CD4-positive, CD25-positive, alpha-beta regulatory T cell (primary cell): Measurements from ENCODE around the gene TAT. TPM values are rescaled to one million over a fixed set of nuclear protein-coding genes. Genes with fewer than 3 reads are reported as not detected.
"Not testable (repeated sequence)": the region's sequence is repeated elsewhere in the genome, so short reads cannot be mapped to it uniquely, and the experiment has no call there.

Source experiments
- ATAC-seq, 2 donors: fragments of 150-1000 bp; cut with Tn5 transposase; one replicate each; pipeline ENCODE4 v1.10.0; 2021; ENCODE audit warnings: low read depth in 2 of 2, moderate number of reproducible peaks in 2 of 2, moderate library complexity in 1 of 2
- DNase-seq, 3 donors: peaks; one replicate each; pipeline versions ENCODE4 v3.0.0 to v3.0.0-alpha.2; 2012 to 2022; ENCODE audit warnings: mixed read lengths in 1 of 3
- H3K27ac ChIP-seq: one replicate; pipeline ENCODE4 v1.7.0; 2013; ENCODE audit warnings: mild to moderate bottlenecking, low read length; ENCODE audit not compliant: insufficient read depth, poor library complexity, severe bottlenecking
- H3K27me3 ChIP-seq: one replicate; pipeline ENCODE4 v1.7.0; 2013; ENCODE audit warnings: low read length; ENCODE audit not compliant: control insufficient read depth, insufficient read depth
- H3K36me3 ChIP-seq: one replicate; pipeline ENCODE4 v1.7.0; 2013; ENCODE audit warnings: mild to moderate bottlenecking, low read length, moderate library complexity; ENCODE audit not compliant: control insufficient read depth, insufficient read depth
- H3K4me1 ChIP-seq: 2 replicates; pipeline ENCODE4 v1.7.0; 2013; ENCODE audit warnings: mild to moderate bottlenecking, low read length; ENCODE audit not compliant: insufficient read depth, control insufficient read depth, poor library complexity, severe bottlenecking
- H3K4me3 ChIP-seq: one replicate; pipeline ENCODE4 v1.7.0; 2013; ENCODE audit warnings: low read depth, mild to moderate bottlenecking, low read length, moderate library complexity
- H3K9me3 ChIP-seq, 2 experiments: 1 replicate in 1 of 2; 2 replicates in 1 of 2; pipeline ENCODE4 v1.7.0; 2013; ENCODE audit warnings: low read length in 2 of 2, mild to moderate bottlenecking in 1 of 2, moderate library complexity in 1 of 2; ENCODE audit not compliant: control insufficient read depth in 2 of 2
- H3K27ac Mint-ChIP-seq, 3 donors: one replicate each; pipeline ENCODE4 v1.8.0; 2020 to 2022; ENCODE audit warnings: mild to moderate bottlenecking in 3 of 3, mixed read lengths in 3 of 3, moderate library complexity in 2 of 3
- H3K27me3 Mint-ChIP-seq: one replicate; pipeline ENCODE4 v1.8.0; 2022; ENCODE audit warnings: mild to moderate bottlenecking, mixed read lengths
- H3K36me3 Mint-ChIP-seq: one replicate; pipeline ENCODE4 v1.8.0; 2020; ENCODE audit warnings: mixed read lengths
- H3K4me1 Mint-ChIP-seq, 4 donors: one replicate each; pipeline ENCODE4 v1.8.0; 2020 to 2022; ENCODE audit warnings: mixed read lengths in 4 of 4, mild to moderate bottlenecking in 1 of 4
- H3K4me3 Mint-ChIP-seq, 4 donors: one replicate each; pipeline ENCODE4 v1.8.0; 2020 to 2022; ENCODE audit warnings: mild to moderate bottlenecking in 4 of 4, mixed read lengths in 4 of 4, moderate library complexity in 3 of 4
- H3K9me3 Mint-ChIP-seq, 7 donors: one replicate each; pipeline ENCODE4 v1.8.0; 2020 to 2022; ENCODE audit warnings: mixed read lengths in 7 of 7, mild to moderate bottlenecking in 3 of 7, moderate library complexity in 2 of 7
- polyA plus RNA-seq, 4 donors: library from polyadenylated mRNA; unstranded; fragments of 300-500 nt; fragmentation: Illumina TruSeq; gene quantifications; one replicate each; pipeline ENCODE4 v1.2.3, GENCODE V29; 2021
- total RNA-seq: library from RNA; stranded (reverse); gene quantifications from one replicate; pipeline ENCODE4 v1.2.3, GENCODE V29; 2022

The TAT gene
- total RNA-seq (not detected), polyA plus RNA-seq (under 1 TPM in 3 of 4 donors, not detected in 1; 0.06 to 0.23 (median 0.14) TPM)

- Histone ChIP-seq H3K9me3 (no peaks in the 10 kb centered on the region), H3K27ac (no peak within 1 kb of the TSS), H3K4me1 (no peaks in the 10 kb centered on the region), H3K36me3 (no peaks in the 10 kb centered on the region), H3K4me3 (no peak within 1 kb of the TSS), H3K27me3 (peaks cover 19% of the 10 kb centered on the region)
- no peaks in the 10 kb centered on the region for H3K9me3 Mint-ChIP-seq
- DNase-seq, result no peak
- H3K27ac Mint-ChIP-seq, result no peak within 1 kb of the TSS
- H3K4me1 Mint-ChIP-seq, result no peaks in the 10 kb centered on the region
- ATAC-seq, result no peak
- no peak within 1 kb of the TSS for H3K4me3 Mint-ChIP-seq
- H3K36me3 Mint-ChIP-seq, result no peaks in the 10 kb centered on the region
- peaks cover 29% of the 10 kb centered on the region for H3K27me3 Mint-ChIP-seq
Measured at GRCh38 chr16:71576971-71577370, at the start of gene TAT. TAT (minus strand) TSS chr16:71577092; CDS start chr16:71576415, 677 bp downstream.

- no peak within 1 kb of the TSS for H3K27ac Mint-ChIP-seq
- Histone ChIP-seq H3K9me3 (no peaks in the 10 kb centered on the region), H3K4me1 (peaks cover 20% of the 10 kb centered on the region), H3K4me3 (no peak within 1 kb of the TSS), H3K27ac (no peak within 1 kb of the TSS), H3K27me3 (peaks cover 9% of the 10 kb centered on the region), H3K36me3 (no peaks in the 10 kb centered on the region)
- ATAC-seq (no peak), DNase-seq (peak in 1 of 3 donors; percentile 23)
- H3K4me1 Mint-ChIP-seq, result peaks cover 0 to 11% (median 7%) of the 10 kb centered on the region in 4 donors
- H3K4me3 Mint-ChIP-seq, result peak within 1 kb of the TSS in 2 of 4 donors; percentile 63 to 81
- peaks cover 23% of the 10 kb centered on the region for H3K27me3 Mint-ChIP-seq
- H3K9me3 Mint-ChIP-seq, result no peaks in the 10 kb centered on the region
- H3K36me3 Mint-ChIP-seq, result no peaks in the 10 kb centered on the region
Measured at GRCh38 chr16:71626018-71626857, 49.3 kb upstream of the TAT start, which contains the start of gene MARVELD3. MARVELD3 (plus strand) TSS chr16:71626184; CDS start chr16:71626230, 46 bp downstream.

- H3K27ac Mint-ChIP-seq, result no peak overlapping the region
- H3K4me1 ChIP-seq, result peaks cover 20% of the 10 kb centered on the region
- H3K4me1 Mint-ChIP-seq, result peaks cover 0 to 16% (median 7%) of the 10 kb centered on the region in 4 donors
- H3K27me3 ChIP-seq, result peaks cover 9% of the 10 kb centered on the region
- H3K9me3 Mint-ChIP-seq, result no peaks in the 10 kb centered on the region
- no peaks in the 10 kb centered on the region for H3K9me3 ChIP-seq
- no peaks in the 10 kb centered on the region for H3K36me3 ChIP-seq
- H3K27ac ChIP-seq, result no peak overlapping the region
- peaks cover 25% of the 10 kb centered on the region for H3K27me3 Mint-ChIP-seq
- DNase-seq (no peak), ATAC-seq (no peak)
- peak overlapping the region in 2 of 4 donors; percentile 2 to 81 for H3K4me3 Mint-ChIP-seq
- H3K36me3 Mint-ChIP-seq, result no peaks in the 10 kb centered on the region
- H3K4me3 ChIP-seq, result no peak overlapping the region
Measured at GRCh38 chr16:71625113-71625850, 48.4 kb upstream of the TAT start.

GRCh38 chr16:71623597-71623996 lies 46.7 kb upstream of the TAT start:
- ATAC-seq (no peak), DNase-seq (peak in 1 of 3 donors; percentile 60)
- Histone ChIP-seq H3K27me3 (peaks cover 9% of the 10 kb centered on the region), H3K4me3 (no peak overlapping the region), H3K27ac (no peak overlapping the region), H3K36me3 (no peaks in the 10 kb centered on the region), H3K4me1 (peaks cover 20% of the 10 kb centered on the region), H3K9me3 (no peaks in the 10 kb centered on the region)
- no peaks in the 10 kb centered on the region for H3K9me3 Mint-ChIP-seq
- no peak overlapping the region for H3K27ac Mint-ChIP-seq
- H3K4me1 Mint-ChIP-seq, result peaks cover 0 to 16% (median 7%) of the 10 kb centered on the region in 4 donors
- H3K27me3 Mint-ChIP-seq, result peaks cover 20% of the 10 kb centered on the region
- H3K36me3 Mint-ChIP-seq, result no peaks in the 10 kb centered on the region
- H3K4me3 Mint-ChIP-seq, result no peak overlapping the region

- no peaks in the 10 kb centered on the region for H3K36me3 Mint-ChIP-seq
- H3K27ac ChIP-seq, result no peak overlapping the region
- peak in 1 of 3 donors; percentile 83 for DNase-seq
- peak overlapping the region in 1 of 4 donors; percentile 48 for H3K4me3 Mint-ChIP-seq
- peaks cover 20% of the 10 kb centered on the region for H3K4me1 ChIP-seq
- H3K9me3 Mint-ChIP-seq, result no peaks in the 10 kb centered on the region
- H3K4me3 ChIP-seq, result no peak overlapping the region
- peak in 1 of 2 donors; percentile 56 for ATAC-seq
- peaks cover 23% of the 10 kb centered on the region for H3K27me3 Mint-ChIP-seq
- peak overlapping the region in 1 of 3 donors; percentile 80 for H3K27ac Mint-ChIP-seq
- no peaks in the 10 kb centered on the region for H3K9me3 ChIP-seq
- H3K36me3 ChIP-seq, result no peaks in the 10 kb centered on the region
- H3K4me1 Mint-ChIP-seq, result peaks cover 0 to 16% (median 7%) of the 10 kb centered on the region in 4 donors
- peaks cover 13% of the 10 kb centered on the region for H3K27me3 ChIP-seq
Measured at GRCh38 chr16:71622088-71622487, 45.2 kb upstream of the TAT start.

GRCh38 chr16:71618429-71618828 lies 41.5 kb upstream of the TAT start:
- no peaks in the 10 kb centered on the region for H3K9me3 Mint-ChIP-seq
- Histone ChIP-seq H3K9me3 (no peaks in the 10 kb centered on the region), H3K27me3 (peaks cover 5% of the 10 kb centered on the region), H3K27ac (no peak overlapping the region), H3K4me3 (no peak overlapping the region), H3K4me1 (peaks cover 8% of the 10 kb centered on the region), H3K36me3 (no peaks in the 10 kb centered on the region)
- H3K36me3 Mint-ChIP-seq, result no peaks in the 10 kb centered on the region
- DNase-seq (no peak), ATAC-seq (no peak)
- peaks cover 33% of the 10 kb centered on the region for H3K27me3 Mint-ChIP-seq
- H3K27ac Mint-ChIP-seq, result peak overlapping the region in 1 of 3 donors; percentile 26
- no peak overlapping the region for H3K4me3 Mint-ChIP-seq
- H3K4me1 Mint-ChIP-seq, result peaks cover 0 to 14% (median 7%) of the 10 kb centered on the region in 4 donors

GRCh38 chr16:71614956-71615355 lies 38.1 kb upstream of the TAT start:
- peaks cover 46% of the 10 kb centered on the region for H3K27me3 Mint-ChIP-seq
- not testable (repeated sequence) for H3K4me1 Mint-ChIP-seq, H3K27ac Mint-ChIP-seq, H3K27me3 ChIP-seq, H3K4me1 ChIP-seq, H3K4me3 Mint-ChIP-seq, H3K27ac ChIP-seq, H3K4me3 ChIP-seq, H3K36me3 Mint-ChIP-seq, H3K9me3 Mint-ChIP-seq, DNase-seq, H3K36me3 ChIP-seq, ATAC-seq, H3K9me3 ChIP-seq
